HEK293T (cell line): Measurements from ENCODE around the gene WNT9B.

Source experiments
- CTCF ChIA-PET: fragments of 350-600 bp; formaldehyde crosslinking; extraction: SDS; loops from one replicate; lab custom pipeline; 2021; ENCODE audit warnings: antibody characterized with exemption, inconsistent platforms; lab: Yijun Ruan, JAX
- POLR2A ChIA-PET: fragments of 350-600 bp; formaldehyde crosslinking; extraction: SDS; loops from one replicate; lab custom pipeline; 2020; ENCODE audit warnings: antibody characterized with exemption, inconsistent platforms; lab: Yijun Ruan, JAX
- DNase-seq: peaks from one replicate; pipeline ENCODE4 v3.0.0; 2012; ENCODE audit warnings: mixed read lengths; ENCODE audit errors: extremely low spot score
- ARNT ChIP-seq: fragments of 450-650 bp; IDR thresholded peaks from 2 replicates; pipeline ENCODE4 v1.6.1; 2017; ENCODE audit warnings: mild to moderate bottlenecking
- BHLHE40 ChIP-seq: fragments of 450-650 bp; IDR thresholded peaks from 2 replicates; pipeline ENCODE4 v1.6.1; 2016; ENCODE audit warnings: mild to moderate bottlenecking, moderate library complexity, borderline replicate concordance
- CTBP1 ChIP-seq: fragments of 450-650 bp; IDR thresholded peaks from 2 replicates; pipeline ENCODE4 v1.6.1; 2016; ENCODE audit warnings: borderline replicate concordance
- ELF4 ChIP-seq: fragments of 450-650 bp; IDR thresholded peaks from 2 replicates; pipeline ENCODE4 v1.6.1; 2017; ENCODE audit warnings: antibody characterized with exemption
- FOXA1 ChIP-seq: fragments of 450-650 bp; IDR thresholded peaks from 2 replicates; pipeline ENCODE4 v1.6.1; 2016; ENCODE audit warnings: mild to moderate bottlenecking
- FOXK2 ChIP-seq: fragments of 450-650 bp; IDR thresholded peaks from 2 replicates; pipeline ENCODE4 v1.6.1; 2016; ENCODE audit warnings: mild to moderate bottlenecking
- FOXM1 ChIP-seq: fragments of 450-650 bp; IDR thresholded peaks from 2 replicates; pipeline ENCODE4 v1.6.1; 2017; ENCODE audit warnings: mild to moderate bottlenecking, borderline replicate concordance
- HDGF ChIP-seq: fragments of 450-650 bp; IDR thresholded peaks from 2 replicates; pipeline ENCODE4 v1.6.1; 2017; ENCODE audit warnings: antibody characterized with exemption, borderline replicate concordance
- L3MBTL2 ChIP-seq: fragments of 450-650 bp; conservative IDR thresholded peaks from 2 replicates; pipeline ENCODE4 v1.6.1; 2016; ENCODE audit warnings: mild to moderate bottlenecking
- LEF1 ChIP-seq: fragments of 450-650 bp; IDR thresholded peaks from 2 replicates; pipeline ENCODE4 v1.6.1; 2017; ENCODE audit warnings: mild to moderate bottlenecking, borderline replicate concordance
- NFRKB ChIP-seq: fragments of 450-650 bp; IDR thresholded peaks from 2 replicates; pipeline ENCODE4 v1.6.1; 2016; ENCODE audit warnings: mild to moderate bottlenecking, moderate library complexity
- SP1 ChIP-seq: fragments of 450-650 bp; IDR thresholded peaks from 2 replicates; pipeline ENCODE4 v1.6.1; 2017
- SUZ12 ChIP-seq: fragments of 450-650 bp; IDR thresholded peaks from 2 replicates; pipeline ENCODE4 v1.6.1; 2016; ENCODE audit warnings: mild to moderate bottlenecking
- TARDBP ChIP-seq: fragments of 450-650 bp; IDR thresholded peaks from 2 replicates; pipeline ENCODE4 v1.6.1; 2016
- ZNF384 ChIP-seq: fragments of 450-650 bp; IDR thresholded peaks from 2 replicates; pipeline ENCODE4 v1.6.1; 2016
- TF ChIP-seq, protein P1 (sequence below): fragments of 450-650 bp; IDR thresholded peaks from 2 replicates; pipeline ENCODE4 v1.6.1; 2016

Gene WNT9B

DNA sequence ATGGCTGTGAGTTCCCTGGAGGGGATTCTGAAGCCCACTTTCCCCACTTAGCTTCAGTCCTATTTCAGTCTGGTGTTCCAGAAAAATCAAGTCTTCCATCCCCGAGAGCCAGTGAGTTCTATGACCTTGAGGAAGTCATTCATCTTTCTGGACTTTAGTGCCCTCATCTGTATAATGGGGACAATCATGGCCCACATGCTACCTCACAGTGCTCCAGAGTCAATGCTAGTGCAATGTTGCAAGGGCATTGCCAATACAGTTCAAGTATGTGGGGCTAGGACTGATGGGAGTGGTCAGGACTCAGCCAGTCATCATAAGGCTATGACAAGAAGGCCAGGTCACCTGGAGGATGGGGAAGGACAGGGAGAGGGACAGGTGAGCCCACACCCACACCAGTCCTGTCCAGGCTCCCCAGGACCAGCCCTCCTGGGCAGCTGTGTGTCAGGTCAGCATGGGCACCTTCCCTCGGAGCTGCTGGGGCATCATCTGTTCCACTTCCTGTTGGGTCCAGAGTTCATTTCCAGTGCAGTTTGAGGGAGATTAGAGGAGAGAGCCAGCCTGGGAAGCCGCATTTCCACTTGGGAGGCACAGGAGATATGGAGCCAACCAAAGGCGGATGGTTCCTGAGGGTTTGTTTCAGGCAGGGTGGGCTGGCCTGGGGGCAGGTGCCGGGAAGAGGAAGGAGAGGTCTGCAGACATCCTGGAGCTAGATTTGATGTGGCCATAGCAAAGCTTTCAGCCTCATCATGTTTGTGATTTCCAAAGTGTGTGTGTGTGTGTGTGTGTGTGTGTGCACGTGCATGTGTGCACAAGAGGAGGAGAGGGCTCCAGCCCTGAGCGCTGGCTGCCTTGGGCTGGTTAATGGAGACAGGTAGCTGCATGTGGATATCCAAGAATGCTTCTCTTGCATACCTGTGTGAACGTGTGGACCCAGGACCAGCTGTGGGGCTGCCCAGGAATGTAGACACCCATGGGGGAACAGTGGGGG lies 3.9 kb upstream of the WNT9B start:
- POLR2A ChIA-PET: no interaction called here
- CTCF ChIA-PET: interaction anchor here (0.7 kb wide), 1 partner anchor 44 kb away, joined by 4 read pairs; no protein-coding TSS in a partner anchor

DNA sequence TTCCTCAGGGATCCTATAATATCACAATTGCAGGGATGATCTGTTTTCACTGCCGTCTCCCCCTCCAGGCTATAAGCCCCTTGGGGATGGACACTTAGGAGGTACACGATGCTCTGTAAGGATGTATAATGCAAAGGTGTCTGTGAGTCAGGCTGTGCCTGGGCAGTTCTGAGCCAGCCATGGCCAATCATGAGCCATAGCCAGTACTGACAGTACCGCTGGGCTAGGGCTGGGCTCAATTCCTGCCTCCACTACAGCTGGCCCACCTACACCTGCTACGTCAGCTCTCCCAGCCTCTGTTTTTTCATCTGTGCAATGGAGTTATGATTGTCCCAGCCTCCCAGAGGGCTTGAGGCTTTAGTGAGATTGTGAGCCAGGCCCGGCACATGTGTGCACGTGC lies 2.8 kb upstream of the WNT9B start:
- ChIA-PET POLR2A (no interaction called here), CTCF (interaction anchor here (0.9 kb wide), 1 partner anchor 13 kb away, joined by 6 read pairs; no protein-coding TSS in a partner anchor)
- no peak for DNase-seq
- TF ChIP-seq HDGF (no peak), FOXM1 (no peak), CTBP1 (no peak), SP1 (no peak), NFRKB (no peak), TARDBP (no peak), BHLHE40 (no peak), ELF4 (no peak), FOXK2 (no peak), LEF1 (no peak), ZNF384 (no peak), FOXA1 (no peak), SUZ12 (no peak), ARNT (no peak)
- TF ChIP-seq, protein P1, sequence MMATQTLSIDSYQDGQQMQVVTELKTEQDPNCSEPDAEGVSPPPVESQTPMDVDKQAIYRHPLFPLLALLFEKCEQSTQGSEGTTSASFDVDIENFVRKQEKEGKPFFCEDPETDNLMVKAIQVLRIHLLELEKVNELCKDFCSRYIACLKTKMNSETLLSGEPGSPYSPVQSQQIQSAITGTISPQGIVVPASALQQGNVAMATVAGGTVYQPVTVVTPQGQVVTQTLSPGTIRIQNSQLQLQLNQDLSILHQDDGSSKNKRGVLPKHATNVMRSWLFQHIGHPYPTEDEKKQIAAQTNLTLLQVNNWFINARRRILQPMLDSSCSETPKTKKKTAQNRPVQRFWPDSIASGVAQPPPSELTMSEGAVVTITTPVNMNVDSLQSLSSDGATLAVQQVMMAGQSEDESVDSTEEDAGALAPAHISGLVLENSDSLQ: no peak

More for the DNA sequence above, 3.9 kb upstream of the WNT9B start:
- DNase-seq: no peak
- TF ChIP-seq FOXM1 (no peak), SUZ12 (no peak), ELF4 (no peak), SP1 (no peak), CTBP1 (no peak), TARDBP (no peak), BHLHE40 (no peak), LEF1 (no peak)
- TF ChIP-seq, protein P1: no peak

DNA sequence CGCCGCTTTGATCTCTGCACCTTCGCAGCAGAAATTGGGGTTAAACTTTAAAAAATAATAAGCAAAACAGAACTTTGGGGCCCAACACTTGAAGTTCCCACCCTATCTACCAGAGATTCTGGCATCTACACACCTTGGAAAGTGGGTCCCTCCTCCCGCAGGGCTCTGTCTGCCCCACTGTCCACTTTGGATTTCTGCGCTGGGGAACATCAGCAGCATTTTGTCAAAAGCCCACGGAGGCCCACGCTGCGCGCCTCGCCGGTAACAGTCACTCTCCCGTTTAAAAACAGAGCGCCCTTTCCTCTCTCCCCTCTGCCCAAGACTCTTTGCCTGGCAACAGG lies 725 bp upstream of the WNT9B start:
- no peak for TF ChIP-seq LEF1
- TF ChIP-seq ZNF384: no peak
- TF ChIP-seq SUZ12: no peak
- no peak for TF ChIP-seq HDGF
- TF ChIP-seq TARDBP: no peak
- TF ChIP-seq L3MBTL2: no peak
- TF ChIP-seq NFRKB: no peak
- TF ChIP-seq SP1: no peak
- no peak for TF ChIP-seq CTBP1
- TF ChIP-seq ELF4: no peak
- no peak for TF ChIP-seq ARNT
- no peak for TF ChIP-seq FOXM1
- TF ChIP-seq, protein P1: no peak
- no peak for TF ChIP-seq FOXK2
- ChIA-PET POLR2A (no interaction called here), CTCF (no interaction called here)
- DNase-seq: no peak

DNA sequence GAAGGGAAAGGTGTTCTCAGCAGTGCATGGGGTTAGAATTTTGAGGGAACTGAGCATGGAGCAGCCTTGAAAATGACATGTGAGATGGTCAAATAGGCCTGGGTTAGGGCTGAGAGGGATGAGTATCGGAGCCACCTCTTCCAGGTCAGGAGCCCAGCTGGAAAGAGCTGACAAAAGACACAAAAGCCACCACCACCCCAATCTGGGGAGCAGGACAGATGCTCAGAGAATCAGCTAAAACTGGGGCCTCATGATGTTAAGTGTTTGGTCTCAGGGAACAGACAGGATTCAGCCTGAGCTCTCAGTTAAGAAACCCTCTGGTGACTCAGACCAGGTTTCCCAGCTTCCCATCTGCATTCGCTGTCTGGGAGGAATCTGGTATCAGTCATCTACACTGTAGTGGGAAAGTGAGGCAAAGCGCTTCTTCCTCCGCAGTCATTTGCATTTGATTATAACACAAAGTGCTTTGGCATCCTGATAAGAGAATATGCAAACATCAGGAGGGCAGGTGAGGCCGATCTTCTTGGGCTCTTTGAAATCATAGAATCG lies 2.6 kb downstream of the WNT9B start:
- POLR2A ChIA-PET: no interaction called here
- CTCF ChIA-PET: interaction anchor here (1.0 kb wide), 1 partner anchor 19 kb away, joined by 3 read pairs; no protein-coding TSS in a partner anchor

DNA sequence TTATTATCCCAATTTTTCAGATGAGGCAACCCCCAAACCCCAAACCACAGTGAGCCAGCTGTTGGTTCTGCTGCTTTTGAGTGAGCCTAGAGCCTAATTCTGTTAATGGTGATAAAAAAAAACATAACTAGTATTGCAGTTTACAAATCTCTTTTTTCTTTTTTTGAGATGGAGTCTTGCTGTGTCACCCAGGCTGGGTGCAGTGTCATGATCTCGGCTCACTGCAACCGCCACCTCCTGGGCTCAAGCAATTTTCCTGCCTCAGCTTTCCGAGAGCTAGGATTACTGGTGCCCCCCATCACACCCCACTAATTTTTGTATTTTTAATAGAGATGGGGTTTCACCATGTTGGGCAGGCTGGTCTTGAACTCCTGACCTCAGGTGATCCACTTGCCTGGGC lies 3.1 kb downstream of the WNT9B start:
- POLR2A ChIA-PET: no interaction called here
- CTCF ChIA-PET: no interaction called here
- TF ChIP-seq, protein P1: no peak
- TF ChIP-seq ELF4 (no peak), BHLHE40 (no peak), FOXA1 (no peak), CTBP1 (no peak), NFRKB (no peak), SP1 (no peak), LEF1 (no peak), ARNT (no peak), FOXM1 (no peak), L3MBTL2 (no peak), FOXK2 (no peak), TARDBP (no peak)

More for the DNA sequence above, 2.6 kb downstream of the WNT9B start:
- no peak for TF ChIP-seq TARDBP
- no peak for DNase-seq

More for the DNA sequence above, 3.1 kb downstream of the WNT9B start:
- no peak for DNase-seq
